DOHH2 (cell line): ENCODE results near the gene MYO7B.

ENCODE experiments used
- H3F3A ChIP-seq: fragments of 200-600 bp; sonication (generic), shearing (Covaris generic); 2 replicates; pipeline ENCODE4 v1.6.0; 2016; ENCODE audit warnings: antibody characterized with exemption, mild to moderate bottlenecking; ENCODE audit not compliant: control insufficient read depth, insufficient read depth
- H3K27ac ChIP-seq: fragments of 200-600 bp; sonication (generic); 2 replicates; pipeline ENCODE4 v1.5.1; 2014; ENCODE audit warnings: low read depth, mild to moderate bottlenecking, low read length, moderate library complexity
- H3K27me3 ChIP-seq: fragments of 200-600 bp; sonication (generic); 2 replicates; pipeline ENCODE4 v1.6.1; 2014; ENCODE audit warnings: mild to moderate bottlenecking, low read length, mixed read lengths; ENCODE audit not compliant: control insufficient read depth
- H3K36me3 ChIP-seq: fragments of 200-600 bp; sonication (generic); 2 replicates; pipeline ENCODE4 v1.6.1; 2014; ENCODE audit warnings: mild to moderate bottlenecking, low read length, moderate library complexity, mixed read lengths; ENCODE audit not compliant: control insufficient read depth
- H3K4me1 ChIP-seq: fragments of 200-600 bp; sonication (generic); 2 replicates; pipeline ENCODE4 v1.6.1; 2014; ENCODE audit warnings: mild to moderate bottlenecking, low read length, mixed read lengths; ENCODE audit not compliant: control insufficient read depth
- H3K4me2 ChIP-seq: fragments of 200-600 bp; sonication (generic); 2 replicates; pipeline ENCODE4 v1.6.0; 2014; ENCODE audit warnings: mild to moderate bottlenecking, low read length, moderate library complexity
- H3K4me3 ChIP-seq: fragments of 200-600 bp; sonication (generic); 2 replicates; pipeline ENCODE4 v1.5.1; 2014; ENCODE audit warnings: mild to moderate bottlenecking, low read length, mixed read lengths
- H3K79me2 ChIP-seq: fragments of 200-600 bp; sonication (generic); 2 replicates; pipeline ENCODE4 v1.6.1; 2014; ENCODE audit warnings: mild to moderate bottlenecking, low read length, mixed read lengths; ENCODE audit not compliant: control insufficient read depth
- H3K9me2 ChIP-seq: fragments of 200-600 bp; sonication (generic); replicated peaks from 2 replicates; pipeline ENCODE4 v1.6.1; 2014; ENCODE audit warnings: mild to moderate bottlenecking, low read length, mixed read lengths; ENCODE audit not compliant: control insufficient read depth
- H3K9me3 ChIP-seq: fragments of 200-600 bp; sonication (generic); 2 replicates; pipeline ENCODE4 v1.6.1; 2014; ENCODE audit warnings: antibody characterized with exemption, low read length, mixed read lengths; ENCODE audit not compliant: control insufficient read depth, insufficient read depth
- H4K20me1 ChIP-seq: fragments of 200-600 bp; sonication (generic); 2 replicates; pipeline ENCODE4 v1.6.0; 2014; ENCODE audit warnings: low read depth, mild to moderate bottlenecking, antibody characterized with exemption, low read length, moderate library complexity; ENCODE audit not compliant: control insufficient read depth, insufficient read depth
- EZH2phosphoT487 ChIP-seq: fragments of 200-600 bp; sonication (generic); IDR thresholded peaks from 2 replicates; pipeline ENCODE4 v1.6.1; 2017; ENCODE audit warnings: borderline replicate concordance, mild to moderate bottlenecking, antibody characterized with exemption, low read length, moderate library complexity, mixed read lengths
- TF ChIP-seq, protein P1 (sequence below): fragments of 200-600 bp; sonication (generic); IDR thresholded peaks from one replicate; pipeline ENCODE4 v1.5.1; 2014; ENCODE audit warnings: antibody characterized with exemption, mild to moderate bottlenecking, low read depth, low read length; ENCODE audit not compliant: poor library complexity, severe bottlenecking

The MYO7B gene

DNA sequence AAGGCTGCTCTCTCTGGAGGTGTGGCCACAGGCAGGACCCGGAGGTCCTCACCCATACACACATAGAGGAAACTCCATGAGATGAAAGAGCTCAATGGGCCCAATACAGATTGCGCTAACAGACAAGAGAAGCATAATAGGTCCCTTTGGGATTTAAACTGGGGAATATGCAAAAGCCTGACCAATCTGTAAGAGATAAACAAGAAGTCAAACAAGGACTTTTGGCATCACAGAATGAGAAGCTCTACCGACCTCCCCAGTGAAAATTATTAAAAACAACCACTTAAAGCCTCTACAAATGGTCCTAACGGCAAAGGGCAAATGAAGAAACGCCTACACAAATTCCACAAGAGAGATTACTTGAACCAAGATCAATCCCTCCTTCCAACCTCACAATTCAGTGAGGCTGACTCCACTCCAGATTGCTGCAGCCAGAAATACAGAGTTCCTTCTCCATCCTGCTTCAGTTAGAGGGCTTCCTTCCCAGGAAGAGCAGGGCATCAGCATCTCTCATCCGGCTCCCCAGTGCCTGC, 20.0 kb upstream of the MYO7B start:
- Histone ChIP-seq H3K4me3 (no peak overlapping the region), H3K4me1 (0 out of 2 replicates have a peak, but pooled peaks cover 4% of the 10 kb centered on the region), H3K9me2 (no peaks in the 10 kb centered on the region), H3K27ac (no peak overlapping the region), H3F3A (no peaks in the 10 kb centered on the region), H3K36me3 (peaks cover 96% of the 10 kb centered on the region), H3K9me3 (no peaks in the 10 kb centered on the region), H3K79me2 (peaks cover 100% of the 10 kb centered on the region), H4K20me1 (peaks cover 5% of the 10 kb centered on the region; the same call in 1 of the 2 replicates), H3K27me3 (no peaks in the 10 kb centered on the region), H3K4me2 (no peak overlapping the region)
- TF ChIP-seq, protein P1, sequence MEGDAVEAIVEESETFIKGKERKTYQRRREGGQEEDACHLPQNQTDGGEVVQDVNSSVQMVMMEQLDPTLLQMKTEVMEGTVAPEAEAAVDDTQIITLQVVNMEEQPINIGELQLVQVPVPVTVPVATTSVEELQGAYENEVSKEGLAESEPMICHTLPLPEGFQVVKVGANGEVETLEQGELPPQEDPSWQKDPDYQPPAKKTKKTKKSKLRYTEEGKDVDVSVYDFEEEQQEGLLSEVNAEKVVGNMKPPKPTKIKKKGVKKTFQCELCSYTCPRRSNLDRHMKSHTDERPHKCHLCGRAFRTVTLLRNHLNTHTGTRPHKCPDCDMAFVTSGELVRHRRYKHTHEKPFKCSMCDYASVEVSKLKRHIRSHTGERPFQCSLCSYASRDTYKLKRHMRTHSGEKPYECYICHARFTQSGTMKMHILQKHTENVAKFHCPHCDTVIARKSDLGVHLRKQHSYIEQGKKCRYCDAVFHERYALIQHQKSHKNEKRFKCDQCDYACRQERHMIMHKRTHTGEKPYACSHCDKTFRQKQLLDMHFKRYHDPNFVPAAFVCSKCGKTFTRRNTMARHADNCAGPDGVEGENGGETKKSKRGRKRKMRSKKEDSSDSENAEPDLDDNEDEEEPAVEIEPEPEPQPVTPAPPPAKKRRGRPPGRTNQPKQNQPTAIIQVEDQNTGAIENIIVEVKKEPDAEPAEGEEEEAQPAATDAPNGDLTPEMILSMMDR: no peak
- TF ChIP-seq EZH2phosphoT487: no peak

DNA sequence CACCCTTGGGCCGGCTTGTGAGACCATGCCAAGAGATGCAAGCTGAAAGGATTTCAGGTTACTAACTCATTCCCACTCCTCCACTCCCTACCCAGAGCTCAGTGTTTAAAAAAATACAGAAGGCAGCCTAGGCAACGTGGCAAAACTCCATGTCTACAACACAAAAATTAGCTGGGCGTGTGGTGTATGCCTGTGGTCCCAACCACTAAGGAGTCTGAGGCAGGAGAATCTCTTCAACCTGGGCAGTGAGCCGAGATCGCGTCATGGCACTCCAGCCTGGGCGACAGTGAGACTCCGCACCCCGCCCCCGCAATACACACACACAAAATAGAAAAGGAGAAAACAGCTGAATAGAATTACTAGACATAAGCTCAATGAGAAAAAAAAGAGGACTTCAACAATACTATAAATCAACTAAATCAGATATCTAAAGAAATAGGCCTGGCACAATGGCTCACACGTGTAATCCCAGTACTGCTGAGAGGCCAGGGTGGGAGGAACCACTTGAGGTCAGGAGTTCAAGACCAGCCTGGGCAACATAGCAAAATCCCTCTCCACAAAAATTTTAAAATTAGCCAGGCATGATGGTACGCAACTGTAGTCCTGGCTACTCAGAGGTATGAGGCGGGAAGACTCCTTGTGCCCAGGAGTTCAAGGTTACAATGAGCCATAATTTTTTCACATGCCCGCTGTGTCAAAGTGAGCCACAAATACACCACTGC, 19.3 kb upstream of the MYO7B start:
- TF ChIP-seq, protein P1: no peak
- no peak for TF ChIP-seq EZH2phosphoT487
- no peak overlapping the region for H3K4me2 ChIP-seq
- no peak overlapping the region for H3K4me3 ChIP-seq
- no peaks in the 10 kb centered on the region for H3F3A ChIP-seq
- H3K9me2 ChIP-seq: no peaks in the 10 kb centered on the region
- H4K20me1 ChIP-seq: no peaks in the 10 kb centered on the region
- no peaks in the 10 kb centered on the region for H3K9me3 ChIP-seq
- no peaks in the 10 kb centered on the region for H3K27me3 ChIP-seq
- 0 out of 2 replicates have a peak, but pooled peaks cover 4% of the 10 kb centered on the region for H3K4me1 ChIP-seq
- H3K79me2 ChIP-seq: peaks cover 100% of the 10 kb centered on the region
- H3K36me3 ChIP-seq: peaks cover 93% of the 10 kb centered on the region
- H3K27ac ChIP-seq: no peak overlapping the region

DNA sequence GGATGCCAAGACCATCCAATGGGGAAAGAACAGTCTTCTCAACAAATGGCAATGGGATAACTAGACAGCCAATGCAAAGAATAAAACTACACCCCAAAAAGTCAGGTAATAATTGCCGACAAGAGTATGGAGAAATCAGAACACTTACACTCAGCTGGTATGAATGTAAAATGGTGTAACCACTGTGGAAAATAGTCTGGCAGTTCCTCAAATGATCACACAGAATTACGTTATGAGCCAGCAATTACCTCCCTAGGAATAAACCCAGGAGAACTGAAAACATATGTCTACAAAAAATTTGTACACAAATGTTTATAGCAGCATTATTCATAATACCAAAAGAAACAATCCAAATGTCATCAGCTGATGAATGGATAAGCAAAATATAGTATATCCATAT, 18.0 kb upstream of the MYO7B start:
- H3K9me3 ChIP-seq: no peaks in the 10 kb centered on the region
- H3K79me2 ChIP-seq: peaks cover 100% of the 10 kb centered on the region
- no peak overlapping the region for H3K27ac ChIP-seq
- no peak overlapping the region for H3K4me3 ChIP-seq
- H3K4me1 ChIP-seq: 0 out of 2 replicates have a peak, but pooled peaks cover 4% of the 10 kb centered on the region
- H3K36me3 ChIP-seq: peaks cover 94% of the 10 kb centered on the region
- TF ChIP-seq, protein P1: no peak
- no peak for TF ChIP-seq EZH2phosphoT487
- no peak overlapping the region for H3K4me2 ChIP-seq
- H3F3A ChIP-seq: no peaks in the 10 kb centered on the region
- H3K27me3 ChIP-seq: no peaks in the 10 kb centered on the region
- H3K9me2 ChIP-seq: no peaks in the 10 kb centered on the region
- H4K20me1 ChIP-seq: peaks cover 3% of the 10 kb centered on the region; the same call in 1 of the 2 replicates
